Esophagus squamous epithelium (tissue), 4 donors: ENCODE data around the gene FAM114A2.

ENCODE experiments used
- POLR2A ChIP-seq, 4 donors: fragments of 450-650 bp; IDR thresholded peaks; one replicate each; pipeline ENCODE4 v1.6.1; 2017; ENCODE audit warnings: antibody characterized with exemption in 4 of 4, mild to moderate bottlenecking in 4 of 4, moderate library complexity in 3 of 4
- TF ChIP-seq, protein P1 (sequence below), 6 experiments: fragments of 450-650 bp in 4 of 6; fragments of 200-600 bp in 2 of 6; sonication (generic) in 2 of 6; IDR thresholded peaks; one replicate each; pipeline ENCODE4 v1.5.1; 2016 to 2019; ENCODE audit warnings: antibody characterized with exemption in 6 of 6, mild to moderate bottlenecking in 4 of 6, moderate library complexity in 4 of 6

DNA sequence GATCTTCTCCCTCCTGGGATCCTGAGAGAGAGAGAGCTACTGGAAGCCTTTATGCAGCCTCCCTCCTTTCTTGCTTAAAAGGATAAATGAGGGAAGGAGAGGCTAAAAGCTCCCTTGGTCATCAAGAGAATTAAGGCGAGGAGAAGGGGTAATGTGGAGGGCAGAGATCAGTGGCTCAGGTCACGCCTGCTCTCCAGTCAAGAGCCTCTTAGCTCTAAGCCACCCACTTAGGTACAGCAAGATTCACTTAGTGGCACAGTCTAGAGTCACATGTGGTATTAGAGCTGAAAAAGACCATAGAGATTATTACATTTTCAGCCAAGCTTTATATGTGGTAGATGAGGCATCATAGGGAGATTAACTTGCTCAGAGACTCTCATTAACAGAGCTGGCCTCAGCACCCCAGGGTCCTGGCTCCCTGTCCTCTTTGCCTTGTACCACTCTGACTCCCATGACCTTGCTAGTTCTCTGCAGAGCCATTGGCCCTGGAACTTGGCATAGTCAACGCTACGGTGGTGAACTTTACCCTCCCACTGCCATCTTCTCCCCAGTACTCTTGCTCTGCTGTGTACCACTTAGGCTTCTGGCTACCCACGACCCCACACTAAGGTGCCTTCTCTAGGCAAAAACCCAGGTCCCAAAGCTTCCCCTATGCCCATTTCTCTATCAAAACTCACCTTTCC, 37.7 kb upstream of the FAM114A2 start:
- no peak for TF ChIP-seq POLR2A (IDR thresholded peaks at IDR 0.05)
- TF ChIP-seq, protein P1, sequence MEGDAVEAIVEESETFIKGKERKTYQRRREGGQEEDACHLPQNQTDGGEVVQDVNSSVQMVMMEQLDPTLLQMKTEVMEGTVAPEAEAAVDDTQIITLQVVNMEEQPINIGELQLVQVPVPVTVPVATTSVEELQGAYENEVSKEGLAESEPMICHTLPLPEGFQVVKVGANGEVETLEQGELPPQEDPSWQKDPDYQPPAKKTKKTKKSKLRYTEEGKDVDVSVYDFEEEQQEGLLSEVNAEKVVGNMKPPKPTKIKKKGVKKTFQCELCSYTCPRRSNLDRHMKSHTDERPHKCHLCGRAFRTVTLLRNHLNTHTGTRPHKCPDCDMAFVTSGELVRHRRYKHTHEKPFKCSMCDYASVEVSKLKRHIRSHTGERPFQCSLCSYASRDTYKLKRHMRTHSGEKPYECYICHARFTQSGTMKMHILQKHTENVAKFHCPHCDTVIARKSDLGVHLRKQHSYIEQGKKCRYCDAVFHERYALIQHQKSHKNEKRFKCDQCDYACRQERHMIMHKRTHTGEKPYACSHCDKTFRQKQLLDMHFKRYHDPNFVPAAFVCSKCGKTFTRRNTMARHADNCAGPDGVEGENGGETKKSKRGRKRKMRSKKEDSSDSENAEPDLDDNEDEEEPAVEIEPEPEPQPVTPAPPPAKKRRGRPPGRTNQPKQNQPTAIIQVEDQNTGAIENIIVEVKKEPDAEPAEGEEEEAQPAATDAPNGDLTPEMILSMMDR (IDR thresholded peaks at IDR 0.05), result no peak
